ENCODE results near the gene MED27. TPM values are rescaled to one million over a fixed set of nuclear protein-coding genes. Genes with fewer than 3 reads are reported as not detected.

Gene MED27
- total and polyA plus RNA-seq, 2 of the 8 experiments (the other 6 are each of a cell fraction or from before 2014, with no cell fraction given), result 29.9 to 56.5 TPM

DNA sequence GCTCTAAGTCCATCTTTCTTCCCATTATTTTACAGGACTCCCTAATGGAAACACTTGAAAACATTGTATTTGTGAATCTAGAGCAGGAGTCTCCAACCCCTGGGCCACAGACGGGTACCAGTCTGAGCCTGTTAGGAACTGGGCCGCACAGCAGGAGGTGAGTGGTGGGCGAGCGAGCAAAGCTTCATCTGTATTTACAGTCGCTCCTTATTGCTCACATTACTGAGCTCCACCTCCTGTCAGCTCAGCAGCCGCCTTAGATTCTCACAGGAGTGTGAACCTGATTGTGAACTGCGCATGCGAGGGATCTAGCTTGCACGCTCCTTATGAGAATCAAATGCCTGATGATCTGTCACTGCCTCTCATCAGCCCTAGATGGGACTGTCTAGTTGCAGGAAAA is 111.0 kb downstream of the MED27 start (continued):
- TF ChIP-seq MAFK (IDR thresholded peaks at IDR 0.05; ENCODE audit: low read depth, low read length) (no peak), ZNF274 (IDR thresholded peaks at IDR 0.05; ENCODE audit: borderline replicate concordance, extremely low read depth, low read length) (no peak), RAD21 (IDR thresholded peaks at IDR 0.05 in 1 of 2, conservative IDR thresholded peaks at IDR 0.05 in 1 of 2; ENCODE audit: low read depth in 2 of 2, low read length in 2 of 2) (no peak), RXRA (IDR thresholded peaks at IDR 0.05; ENCODE audit: insufficient read depth, low read depth, low read length) (no peak), FOSL1 (IDR thresholded peaks at IDR 0.05; ENCODE audit: insufficient read depth, low read depth, low read length) (no peak), KDM5A (IDR thresholded peaks at IDR 0.05; ENCODE audit: low read length) (no peak)
- TF ChIP-seq, protein P1, sequence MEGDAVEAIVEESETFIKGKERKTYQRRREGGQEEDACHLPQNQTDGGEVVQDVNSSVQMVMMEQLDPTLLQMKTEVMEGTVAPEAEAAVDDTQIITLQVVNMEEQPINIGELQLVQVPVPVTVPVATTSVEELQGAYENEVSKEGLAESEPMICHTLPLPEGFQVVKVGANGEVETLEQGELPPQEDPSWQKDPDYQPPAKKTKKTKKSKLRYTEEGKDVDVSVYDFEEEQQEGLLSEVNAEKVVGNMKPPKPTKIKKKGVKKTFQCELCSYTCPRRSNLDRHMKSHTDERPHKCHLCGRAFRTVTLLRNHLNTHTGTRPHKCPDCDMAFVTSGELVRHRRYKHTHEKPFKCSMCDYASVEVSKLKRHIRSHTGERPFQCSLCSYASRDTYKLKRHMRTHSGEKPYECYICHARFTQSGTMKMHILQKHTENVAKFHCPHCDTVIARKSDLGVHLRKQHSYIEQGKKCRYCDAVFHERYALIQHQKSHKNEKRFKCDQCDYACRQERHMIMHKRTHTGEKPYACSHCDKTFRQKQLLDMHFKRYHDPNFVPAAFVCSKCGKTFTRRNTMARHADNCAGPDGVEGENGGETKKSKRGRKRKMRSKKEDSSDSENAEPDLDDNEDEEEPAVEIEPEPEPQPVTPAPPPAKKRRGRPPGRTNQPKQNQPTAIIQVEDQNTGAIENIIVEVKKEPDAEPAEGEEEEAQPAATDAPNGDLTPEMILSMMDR (IDR thresholded peaks at IDR 0.05; ENCODE audit: control extremely low read depth in 1 of 3, insufficient read depth in 1 of 3, low read depth in 1 of 3, low read length in 3 of 3), result no peak
